GM12891 (cell line): ENCODE results near the gene RXYLT1.

Experiments used
- POLR2A ChIP-seq: IDR thresholded peaks from 2 replicates; pipeline ENCODE4 v1.6.1; 2011; ENCODE audit warnings: low read depth, low read length, control low read depth
- POLR2AphosphoS5 ChIP-seq: IDR thresholded peaks from 2 replicates; pipeline ENCODE4 v1.6.1; 2011; ENCODE audit warnings: low read depth, low read length, control low read depth

- TF ChIP-seq POLR2A: no peak
- TF ChIP-seq POLR2AphosphoS5: no peak
Observed at GRCh38 chr12:63805704-63806672, 26.3 kb downstream of the RXYLT1 start.
